GM18909 (cell line): ENCODE measurements around the gene GRM2.

ENCODE experiments used
- ATAC-seq: cut with Tn5 transposase; IDR thresholded peaks from one replicate; pipeline ENCODE4 v1.9.1; 2021; ENCODE audit warnings: mild to moderate bottlenecking; ENCODE audit not compliant: unreplicated experiment, poor library complexity

Gene GRM2

GRCh38 chr3:51706788-51707731, at the start of gene GRM2:
Gene GRM2 (plus strand): TSS chr3:51707068. CDS start chr3:51708984, 1,916 bp downstream.
- no peak for ATAC-seq

- ATAC-seq: no peak
These were observed 49.6 kb upstream of the GRM2 start for GRCh38 chr3:51657234-51657633.

GRCh38 chr3:51659942-51660341, 46.9 kb upstream of the GRM2 start:
- no peak for ATAC-seq

GRCh38 chr3:51662456-51662855, 44.4 kb upstream of the GRM2 start:
- ATAC-seq: no peak

GRCh38 chr3:51668756-51669155, 38.1 kb upstream of the GRM2 start:
- ATAC-seq: no peak

- peak; percentile 32 for ATAC-seq
These were observed 37.4 kb upstream of the GRM2 start for GRCh38 chr3:51669241-51670052.

GRCh38 chr3:51670053-51670822, 36.6 kb upstream of the GRM2 start:
- ATAC-seq: no peak

GRCh38 chr3:51670823-51671733, 35.8 kb upstream of the GRM2 start, which contains the start of gene TEX264:
Gene TEX264 (plus strand): TSS chr3:51671252. CDS start chr3:51674305, 3,053 bp downstream.
- peak; percentile 75 for ATAC-seq

- peak; percentile 34 for ATAC-seq
These were observed 35.0 kb upstream of the GRM2 start for GRCh38 chr3:51671734-51672475.

- ATAC-seq: no peak
These were observed 33.6 kb upstream of the GRM2 start for GRCh38 chr3:51673181-51673801.

GRCh38 chr3:51673802-51674654, 32.8 kb upstream of the GRM2 start:
- no peak for ATAC-seq

GRCh38 chr3:51675201-51675611, 31.7 kb upstream of the GRM2 start:
- ATAC-seq: no peak

GRCh38 chr3:51676102-51676640, 30.7 kb upstream of the GRM2 start:
- ATAC-seq: no peak

GRCh38 chr3:51677358-51677757, 29.5 kb upstream of the GRM2 start:
- no peak for ATAC-seq

- ATAC-seq: no peak
These were observed 28.7 kb upstream of the GRM2 start for GRCh38 chr3:51678186-51678585.

GRCh38 chr3:51678641-51679040, 28.2 kb upstream of the GRM2 start:
- no peak for ATAC-seq

GRCh38 chr3:51679318-51679717, 27.6 kb upstream of the GRM2 start:
- ATAC-seq: no peak
